ENCODE data around the gene IFRD2. TPM values are rescaled to one million over a fixed set of nuclear protein-coding genes. Genes with fewer than 3 reads are reported as not detected.

IFRD2 gene
- total and polyA plus RNA-seq, 2 experiments from 2014 or later = 85.4 to 90.2 TPM

GRCh38 chr3:50278123-50278879 lies 13.9 kb downstream of the IFRD2 start:
- Histone ChIP-seq H3K9me3 (ENCODE audit: low read depth) (no peaks in the 10 kb centered on the region), H3K4me1 (ENCODE audit: insufficient read depth) (no peaks in the 10 kb centered on the region), H3K4me3 (no peak overlapping the region), H3K27me3 (replicated peaks; ENCODE audit: insufficient read depth) (no peaks in the 10 kb centered on the region), H3F3A (ENCODE audit: insufficient read depth) (no peaks in the 10 kb centered on the region), H3K9me2 (ENCODE audit: insufficient read depth) (no peaks in the 10 kb centered on the region), H3K9ac (no peak overlapping the region), H3K79me2 (ENCODE audit: insufficient read depth) (no peaks in the 10 kb centered on the region), H3K36me3 (ENCODE audit: low read depth) (no peaks in the 10 kb centered on the region), H3K27ac (no peak overlapping the region), H2AFZ (no peak overlapping the region), H4K20me1 (ENCODE audit: insufficient read depth) (no peaks in the 10 kb centered on the region), H3K4me2 (ENCODE audit: unreplicated experiment) (no peak overlapping the region)
- no peak for DNase-seq
- 47 to 48% methylated on average over 4 of the region's 4 CpGs for WGBS, 2 experiments (ENCODE audit: low coverage in 1 of 2, low lambda C conversion rate in 2 of 2, missing lambda C conversion rate in 2 of 2)
- TF ChIP-seq EZH2phosphoT487 (IDR thresholded peaks at IDR 0.05; ENCODE audit: insufficient read depth, low read depth) (no peak), EZH2 (IDR thresholded peaks at IDR 0.05; ENCODE audit: insufficient read depth, poor library complexity, severe bottlenecking) (no peak)
- in situ Hi-C loops (cut with MboI) = no loop called here

GRCh38 chr3:50276762-50277101 lies 15.5 kb downstream of the IFRD2 start:
- Histone ChIP-seq H3K9ac (no peak overlapping the region), H3F3A (ENCODE audit: insufficient read depth) (no peaks in the 10 kb centered on the region), H3K4me1 (ENCODE audit: insufficient read depth) (no peaks in the 10 kb centered on the region), H4K20me1 (ENCODE audit: insufficient read depth) (no peaks in the 10 kb centered on the region), H3K4me2 (ENCODE audit: unreplicated experiment) (no peak overlapping the region), H3K36me3 (ENCODE audit: low read depth) (no peaks in the 10 kb centered on the region), H3K9me2 (ENCODE audit: insufficient read depth) (no peaks in the 10 kb centered on the region), H3K4me3 (no peak overlapping the region), H3K27me3 (replicated peaks; ENCODE audit: insufficient read depth) (no peaks in the 10 kb centered on the region), H3K9me3 (ENCODE audit: low read depth) (no peaks in the 10 kb centered on the region), H3K27ac (no peak overlapping the region), H2AFZ (no peak overlapping the region), H3K79me2 (ENCODE audit: insufficient read depth) (no peaks in the 10 kb centered on the region)
- in situ Hi-C loops (cut with MboI) = no loop called here
- DNase-seq = no peak
- TF ChIP-seq EZH2 (IDR thresholded peaks at IDR 0.05; ENCODE audit: insufficient read depth, poor library complexity, severe bottlenecking) (no peak), EZH2phosphoT487 (IDR thresholded peaks at IDR 0.05; ENCODE audit: insufficient read depth, low read depth) (no peak)
- 94 to 99% methylated on average over 15 to 17 of the region's 17 CpGs for WGBS, 2 experiments (ENCODE audit: low coverage in 1 of 2, low lambda C conversion rate in 2 of 2, missing lambda C conversion rate in 2 of 2)

GRCh38 chr3:50275996-50276761 lies 16.1 kb downstream of the IFRD2 start:
- Histone ChIP-seq H3K27me3 (replicated peaks; ENCODE audit: insufficient read depth) (no peaks in the 10 kb centered on the region), H3K79me2 (ENCODE audit: insufficient read depth) (no peaks in the 10 kb centered on the region), H3K9me2 (ENCODE audit: insufficient read depth) (no peaks in the 10 kb centered on the region), H3K4me3 (no peak overlapping the region), H3F3A (ENCODE audit: insufficient read depth) (no peaks in the 10 kb centered on the region), H3K4me1 (ENCODE audit: insufficient read depth) (no peaks in the 10 kb centered on the region), H3K9me3 (ENCODE audit: low read depth) (no peaks in the 10 kb centered on the region), H3K27ac (no peak overlapping the region), H4K20me1 (ENCODE audit: insufficient read depth) (no peaks in the 10 kb centered on the region), H3K4me2 (ENCODE audit: unreplicated experiment) (no peak overlapping the region), H3K36me3 (ENCODE audit: low read depth) (no peaks in the 10 kb centered on the region), H2AFZ (no peak overlapping the region), H3K9ac (no peak overlapping the region)
- no peak for DNase-seq
- in situ Hi-C loops (cut with MboI) = no loop called here
- TF ChIP-seq EZH2phosphoT487 (IDR thresholded peaks at IDR 0.05; ENCODE audit: insufficient read depth, low read depth) (no peak), EZH2 (IDR thresholded peaks at IDR 0.05; ENCODE audit: insufficient read depth, poor library complexity, severe bottlenecking) (no peak)
- WGBS, 2 experiments (ENCODE audit: low coverage in 1 of 2, low lambda C conversion rate in 2 of 2, missing lambda C conversion rate in 2 of 2) = 85 to 89% methylated on average over 48 to 79 of the region's 79 CpGs

- Histone ChIP-seq H3K9ac (no peak overlapping the region), H4K20me1 (ENCODE audit: insufficient read depth) (no peaks in the 10 kb centered on the region), H3F3A (ENCODE audit: insufficient read depth) (no peaks in the 10 kb centered on the region), H3K4me1 (ENCODE audit: insufficient read depth) (peaks cover 2% of the 10 kb centered on the region), H3K9me3 (ENCODE audit: low read depth) (no peaks in the 10 kb centered on the region), H3K36me3 (ENCODE audit: low read depth) (no peaks in the 10 kb centered on the region), H3K79me2 (ENCODE audit: insufficient read depth) (no peaks in the 10 kb centered on the region), H3K9me2 (ENCODE audit: insufficient read depth) (no peaks in the 10 kb centered on the region), H3K4me3 (no peak overlapping the region), H2AFZ (no peak overlapping the region), H3K4me2 (ENCODE audit: unreplicated experiment) (no peak overlapping the region), H3K27ac (no peak overlapping the region), H3K27me3 (replicated peaks; ENCODE audit: insufficient read depth) (no peaks in the 10 kb centered on the region)
- TF ChIP-seq EZH2 (IDR thresholded peaks at IDR 0.05; ENCODE audit: insufficient read depth, poor library complexity, severe bottlenecking) (no peak), EZH2phosphoT487 (IDR thresholded peaks at IDR 0.05; ENCODE audit: insufficient read depth, low read depth) (no peak)
- in situ Hi-C loops (cut with MboI) = no loop called here
- DNase-seq = no peak
- 87 to 94% methylated on average over 23 to 65 of the region's 65 CpGs for WGBS, 2 experiments (ENCODE audit: low coverage in 1 of 2, low lambda C conversion rate in 2 of 2, missing lambda C conversion rate in 2 of 2)
These were observed 16.9 kb downstream of the IFRD2 start for GRCh38 chr3:50275141-50275995.
